Measurements from ENCODE around the gene DCTD.

DCTD gene

GRCh38 chr4:182893474-182894080 is 23.6 kb downstream of the DCTD start:
- H3K27ac Mint-ChIP-seq = no peak overlapping the region
- no peak for DNase-seq
- no peaks in the 10 kb centered on the region for H3K9me3 Mint-ChIP-seq
- H3K36me3 Mint-ChIP-seq = peaks cover 38% of the 10 kb centered on the region
- CTCF ChIA-PET = no interaction called here
- H3K4me1 Mint-ChIP-seq = no peaks in the 10 kb centered on the region
- no peaks in the 10 kb centered on the region for H3K27me3 Mint-ChIP-seq
- no peak overlapping the region for H3K4me3 Mint-ChIP-seq

GRCh38 chr4:182893047-182893446 is 24.1 kb downstream of the DCTD start:
- Mint-ChIP-seq H3K4me3 (no peak overlapping the region), H3K27ac (no peak overlapping the region), H3K27me3 (no peaks in the 10 kb centered on the region), H3K9me3 (no peaks in the 10 kb centered on the region), H3K4me1 (no peaks in the 10 kb centered on the region), H3K36me3 (peaks cover 42% of the 10 kb centered on the region)
- CTCF ChIA-PET = no interaction called here
- DNase-seq = no peak

GRCh38 chr4:182890202-182890601 is 27.0 kb downstream of the DCTD start:
- H3K36me3 Mint-ChIP-seq = peaks cover 67% of the 10 kb centered on the region

GRCh38 chr4:182888891-182889290 is 28.3 kb downstream of the DCTD start:
- Mint-ChIP-seq H3K36me3 (peaks cover 73% of the 10 kb centered on the region), H3K27me3 (no peaks in the 10 kb centered on the region), H3K4me3 (no peak overlapping the region), H3K4me1 (no peaks in the 10 kb centered on the region), H3K9me3 (peaks cover 2% of the 10 kb centered on the region), H3K27ac (no peak overlapping the region)
- CTCF ChIA-PET = no interaction called here
- DNase-seq = no peak

More at GRCh38 chr4:182890202-182890601, 27.0 kb downstream of the DCTD start:
- Mint-ChIP-seq H3K9me3 (no peaks in the 10 kb centered on the region), H3K27me3 (no peaks in the 10 kb centered on the region), H3K4me3 (no peak overlapping the region), H3K4me1 (no peaks in the 10 kb centered on the region), H3K27ac (no peak overlapping the region)
- no peak for DNase-seq
- CTCF ChIA-PET = no interaction called here

- Mint-ChIP-seq H3K27me3 (no peaks in the 10 kb centered on the region), H3K9me3 (peaks cover 6% of the 10 kb centered on the region), H3K4me3 (no peak overlapping the region), H3K4me1 (no peaks in the 10 kb centered on the region), H3K27ac (no peak overlapping the region), H3K36me3 (peaks cover 76% of the 10 kb centered on the region)
- no peak for DNase-seq
- CTCF ChIA-PET = no interaction called here
Measured at GRCh38 chr4:182886768-182887167, 30.4 kb downstream of the DCTD start.

- Mint-ChIP-seq H3K27me3 (no peaks in the 10 kb centered on the region), H3K36me3 (peaks cover 72% of the 10 kb centered on the region), H3K4me3 (no peak overlapping the region), H3K4me1 (no peaks in the 10 kb centered on the region), H3K27ac (no peak overlapping the region), H3K9me3 (peaks cover 6% of the 10 kb centered on the region)
- CTCF ChIA-PET = no interaction called here
- DNase-seq = no peak
Measured at GRCh38 chr4:182886205-182886604, 31.0 kb downstream of the DCTD start.

- CTCF ChIA-PET = no interaction called here
- no peaks in the 10 kb centered on the region for H3K4me1 Mint-ChIP-seq
- DNase-seq = no peak
- no peak overlapping the region for H3K4me3 Mint-ChIP-seq
- peaks cover 6% of the 10 kb centered on the region for H3K9me3 Mint-ChIP-seq
- peaks cover 69% of the 10 kb centered on the region for H3K36me3 Mint-ChIP-seq
- H3K27ac Mint-ChIP-seq = no peak overlapping the region
- H3K27me3 Mint-ChIP-seq = no peaks in the 10 kb centered on the region
Measured at GRCh38 chr4:182885738-182886077, 31.5 kb downstream of the DCTD start.

- H3K27ac Mint-ChIP-seq = no peak overlapping the region
- DNase-seq = no peak
- H3K4me3 Mint-ChIP-seq = no peak overlapping the region
- no peaks in the 10 kb centered on the region for H3K4me1 Mint-ChIP-seq
- no peaks in the 10 kb centered on the region for H3K27me3 Mint-ChIP-seq
- H3K36me3 Mint-ChIP-seq = peaks cover 64% of the 10 kb centered on the region
- peaks cover 6% of the 10 kb centered on the region for H3K9me3 Mint-ChIP-seq
- CTCF ChIA-PET = no interaction called here
Measured at GRCh38 chr4:182885022-182885737, 32.0 kb downstream of the DCTD start.

GRCh38 chr4:182884040-182884439 is 33.1 kb downstream of the DCTD start:
- Mint-ChIP-seq H3K9me3 (peaks cover 6% of the 10 kb centered on the region), H3K4me1 (no peaks in the 10 kb centered on the region), H3K27me3 (no peaks in the 10 kb centered on the region), H3K4me3 (no peak overlapping the region), H3K27ac (no peak overlapping the region), H3K36me3 (peaks cover 54% of the 10 kb centered on the region)
- CTCF ChIA-PET = no interaction called here
- no peak for DNase-seq

- H3K27ac Mint-ChIP-seq = no peak overlapping the region
- peaks cover 49% of the 10 kb centered on the region for H3K36me3 Mint-ChIP-seq
- peaks cover 6% of the 10 kb centered on the region for H3K9me3 Mint-ChIP-seq
- no peaks in the 10 kb centered on the region for H3K27me3 Mint-ChIP-seq
- H3K4me3 Mint-ChIP-seq = no peak overlapping the region
- CTCF ChIA-PET = no interaction called here
- no peak for DNase-seq
- no peaks in the 10 kb centered on the region for H3K4me1 Mint-ChIP-seq
Measured at GRCh38 chr4:182883351-182883750, 33.8 kb downstream of the DCTD start.

- H3K36me3 Mint-ChIP-seq = peaks cover 37% of the 10 kb centered on the region
- H3K27ac Mint-ChIP-seq = no peak overlapping the region
- H3K27me3 Mint-ChIP-seq = no peaks in the 10 kb centered on the region
- no peak for DNase-seq
- no peaks in the 10 kb centered on the region for H3K4me1 Mint-ChIP-seq
- no peak overlapping the region for H3K4me3 Mint-ChIP-seq
- CTCF ChIA-PET = no interaction called here
- H3K9me3 Mint-ChIP-seq = peaks cover 6% of the 10 kb centered on the region
Measured at GRCh38 chr4:182881914-182882313, 35.3 kb downstream of the DCTD start.

GRCh38 chr4:182880387-182881356 is 36.5 kb downstream of the DCTD start:
- CTCF ChIA-PET = no interaction called here
- H3K36me3 Mint-ChIP-seq = peaks cover 26% of the 10 kb centered on the region
- no peak for DNase-seq
- H3K27me3 Mint-ChIP-seq = no peaks in the 10 kb centered on the region
- H3K4me3 Mint-ChIP-seq = no peak overlapping the region
- H3K9me3 Mint-ChIP-seq = peaks cover 6% of the 10 kb centered on the region
- no peaks in the 10 kb centered on the region for H3K4me1 Mint-ChIP-seq
- no peak overlapping the region for H3K27ac Mint-ChIP-seq

GRCh38 chr4:182879913-182880312 is 37.3 kb downstream of the DCTD start:
- no peak for DNase-seq
- H3K4me1 Mint-ChIP-seq = no peaks in the 10 kb centered on the region
- no peak overlapping the region for H3K27ac Mint-ChIP-seq
- CTCF ChIA-PET = no interaction called here
- no peaks in the 10 kb centered on the region for H3K27me3 Mint-ChIP-seq
- no peak overlapping the region for H3K4me3 Mint-ChIP-seq
- H3K36me3 Mint-ChIP-seq = peaks cover 19% of the 10 kb centered on the region
- peaks cover 6% of the 10 kb centered on the region for H3K9me3 Mint-ChIP-seq

- H3K9me3 Mint-ChIP-seq = peaks cover 4% of the 10 kb centered on the region
- H3K4me1 Mint-ChIP-seq = no peaks in the 10 kb centered on the region
- H3K36me3 Mint-ChIP-seq = peaks cover 12% of the 10 kb centered on the region
- no peaks in the 10 kb centered on the region for H3K27me3 Mint-ChIP-seq
- DNase-seq = no peak
- H3K4me3 Mint-ChIP-seq = no peak overlapping the region
- CTCF ChIA-PET = no interaction called here
- H3K27ac Mint-ChIP-seq = no peak overlapping the region
Measured at GRCh38 chr4:182878633-182879495, 38.3 kb downstream of the DCTD start.
